A673 (cell line): ENCODE measurements around the gene PRELP.

Experiments
- EZH2 ChIP-seq: fragments of 200-600 bp; sonication (generic); IDR thresholded peaks from 2 replicates; pipeline ENCODE4 v1.6.1; 2017; ENCODE audit warnings: borderline replicate concordance, low read depth, mild to moderate bottlenecking, mixed read lengths, antibody characterized with exemption, low read length; ENCODE audit not compliant: poor library complexity, severe bottlenecking
- TF ChIP-seq, protein P1 (sequence below): fragments of 300-800, 200-600 bp; sonication (generic); conservative IDR thresholded peaks from 2 replicates; pipeline ENCODE4 v1.5.1; 2017; ENCODE audit warnings: low read depth, mild to moderate bottlenecking, antibody characterized with exemption, low read length, moderate library complexity, mixed read lengths

DNA sequence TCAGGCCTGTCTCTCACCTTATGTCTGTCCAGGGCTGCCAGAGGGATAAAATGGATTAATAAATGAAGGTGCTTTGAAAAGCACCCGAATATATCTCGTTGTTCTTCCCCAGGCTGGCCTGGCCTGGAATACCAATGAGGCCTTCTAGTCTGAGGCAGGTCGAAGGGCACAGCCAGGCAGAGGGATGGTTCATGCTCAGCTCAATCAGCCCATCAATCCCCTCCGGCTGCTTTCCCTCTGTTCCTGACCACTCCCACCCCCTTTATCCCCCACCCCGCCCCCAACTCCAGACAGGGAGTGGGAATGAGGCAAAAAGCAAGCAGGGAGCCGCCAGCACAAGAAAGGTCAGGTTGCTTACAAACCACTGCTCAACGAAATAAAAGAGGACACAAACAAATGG, 40.0 kb upstream of the PRELP start:
- TF ChIP-seq, protein P1, sequence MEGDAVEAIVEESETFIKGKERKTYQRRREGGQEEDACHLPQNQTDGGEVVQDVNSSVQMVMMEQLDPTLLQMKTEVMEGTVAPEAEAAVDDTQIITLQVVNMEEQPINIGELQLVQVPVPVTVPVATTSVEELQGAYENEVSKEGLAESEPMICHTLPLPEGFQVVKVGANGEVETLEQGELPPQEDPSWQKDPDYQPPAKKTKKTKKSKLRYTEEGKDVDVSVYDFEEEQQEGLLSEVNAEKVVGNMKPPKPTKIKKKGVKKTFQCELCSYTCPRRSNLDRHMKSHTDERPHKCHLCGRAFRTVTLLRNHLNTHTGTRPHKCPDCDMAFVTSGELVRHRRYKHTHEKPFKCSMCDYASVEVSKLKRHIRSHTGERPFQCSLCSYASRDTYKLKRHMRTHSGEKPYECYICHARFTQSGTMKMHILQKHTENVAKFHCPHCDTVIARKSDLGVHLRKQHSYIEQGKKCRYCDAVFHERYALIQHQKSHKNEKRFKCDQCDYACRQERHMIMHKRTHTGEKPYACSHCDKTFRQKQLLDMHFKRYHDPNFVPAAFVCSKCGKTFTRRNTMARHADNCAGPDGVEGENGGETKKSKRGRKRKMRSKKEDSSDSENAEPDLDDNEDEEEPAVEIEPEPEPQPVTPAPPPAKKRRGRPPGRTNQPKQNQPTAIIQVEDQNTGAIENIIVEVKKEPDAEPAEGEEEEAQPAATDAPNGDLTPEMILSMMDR = no peak
- no peak for TF ChIP-seq EZH2
